Measurements from ENCODE around the gene ADORA1. TPM values are rescaled to one million over a fixed set of nuclear protein-coding genes. Genes with fewer than 3 reads are reported as not detected.

The ADORA1 gene
- total and polyA plus RNA-seq, 10 of the 15 experiments (the other 5 are each of a cell fraction or from before 2014, with no cell fraction given): not detected

GRCh38 chr1:203090421-203091198 is 36.9 kb upstream of the ADORA1 start (continued):
- TF ChIP-seq, protein P1, sequence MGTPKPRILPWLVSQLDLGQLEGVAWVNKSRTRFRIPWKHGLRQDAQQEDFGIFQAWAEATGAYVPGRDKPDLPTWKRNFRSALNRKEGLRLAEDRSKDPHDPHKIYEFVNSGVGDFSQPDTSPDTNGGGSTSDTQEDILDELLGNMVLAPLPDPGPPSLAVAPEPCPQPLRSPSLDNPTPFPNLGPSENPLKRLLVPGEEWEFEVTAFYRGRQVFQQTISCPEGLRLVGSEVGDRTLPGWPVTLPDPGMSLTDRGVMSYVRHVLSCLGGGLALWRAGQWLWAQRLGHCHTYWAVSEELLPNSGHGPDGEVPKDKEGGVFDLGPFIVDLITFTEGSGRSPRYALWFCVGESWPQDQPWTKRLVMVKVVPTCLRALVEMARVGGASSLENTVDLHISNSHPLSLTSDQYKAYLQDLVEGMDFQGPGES (IDR thresholded peaks at IDR 0.05): no peak
- no peak for TF ChIP-seq SUZ12 (IDR thresholded peaks at IDR 0.05; ENCODE audit: unreplicated experiment)
- TF ChIP-seq, protein P2, sequence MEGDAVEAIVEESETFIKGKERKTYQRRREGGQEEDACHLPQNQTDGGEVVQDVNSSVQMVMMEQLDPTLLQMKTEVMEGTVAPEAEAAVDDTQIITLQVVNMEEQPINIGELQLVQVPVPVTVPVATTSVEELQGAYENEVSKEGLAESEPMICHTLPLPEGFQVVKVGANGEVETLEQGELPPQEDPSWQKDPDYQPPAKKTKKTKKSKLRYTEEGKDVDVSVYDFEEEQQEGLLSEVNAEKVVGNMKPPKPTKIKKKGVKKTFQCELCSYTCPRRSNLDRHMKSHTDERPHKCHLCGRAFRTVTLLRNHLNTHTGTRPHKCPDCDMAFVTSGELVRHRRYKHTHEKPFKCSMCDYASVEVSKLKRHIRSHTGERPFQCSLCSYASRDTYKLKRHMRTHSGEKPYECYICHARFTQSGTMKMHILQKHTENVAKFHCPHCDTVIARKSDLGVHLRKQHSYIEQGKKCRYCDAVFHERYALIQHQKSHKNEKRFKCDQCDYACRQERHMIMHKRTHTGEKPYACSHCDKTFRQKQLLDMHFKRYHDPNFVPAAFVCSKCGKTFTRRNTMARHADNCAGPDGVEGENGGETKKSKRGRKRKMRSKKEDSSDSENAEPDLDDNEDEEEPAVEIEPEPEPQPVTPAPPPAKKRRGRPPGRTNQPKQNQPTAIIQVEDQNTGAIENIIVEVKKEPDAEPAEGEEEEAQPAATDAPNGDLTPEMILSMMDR (IDR thresholded peaks at IDR 0.05 in 2 of 3, conservative IDR thresholded peaks at IDR 0.05 in 1 of 3; ENCODE audit: control insufficient read depth in 2 of 3, extremely low read depth in 1 of 3, insufficient read depth in 1 of 3, low read depth in 3 of 3, low read length in 3 of 3): no peak

DNA sequence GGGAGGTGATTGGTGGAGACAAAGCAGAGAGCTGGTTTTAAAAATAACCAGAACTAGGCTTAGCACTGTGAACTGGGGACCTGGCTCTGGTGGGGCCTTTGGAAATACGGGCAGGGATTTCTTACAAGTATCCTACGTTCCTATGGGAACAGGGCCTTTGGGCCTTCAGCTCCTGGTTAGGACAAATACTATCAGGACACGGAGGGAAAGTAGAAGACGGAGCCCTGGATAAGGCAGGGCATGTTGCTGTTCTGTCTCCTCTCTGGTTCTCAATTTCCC is 36.4 kb upstream of the ADORA1 start:
- DNase-seq (ENCODE audit: low read depth, low spot score): no peak
- ChIA-PET CTCF (no interaction called here), POLR2A (interaction anchor here (0.7 kb wide), 2 partner anchors 146 to 148 kb away, joined by 4 to 5 read pairs; no protein-coding TSS in a partner anchor)

More for the DNA sequence above, 36.4 kb upstream of the ADORA1 start:
- 10% methylated on average over 4 of the region's 4 CpGs for WGBS (ENCODE audit: insufficient coverage, insufficient replicate concordance, low lambda C conversion rate, missing lambda C conversion rate)
- Histone ChIP-seq H3K79me2 (ENCODE audit: control insufficient read depth, insufficient read depth, low read length) (no peaks in the 10 kb centered on the region), H2AFZ (ENCODE audit: control insufficient read depth, low read depth, low read length) (no peak overlapping the region), H3K27me3 (replicated peaks in 1 of 2; ENCODE audit: control insufficient read depth in 2 of 2, insufficient read depth in 2 of 2, low read length in 1 of 2) (peaks cover 0 to 2% of the 10 kb centered on the region in 2 experiments; a peak in 2 of 4 replicates), H3K27ac (ENCODE audit: control insufficient read depth, insufficient read depth) (no peak overlapping the region), H3K36me3 (ENCODE audit: control insufficient read depth in 2 of 2, insufficient read depth in 2 of 2, low read length in 1 of 2) (no peaks in the 10 kb centered on the region), H3K9ac (ENCODE audit: control insufficient read depth, insufficient read depth, low read length) (no peak overlapping the region), H3K4me2 (ENCODE audit: control insufficient read depth, insufficient read depth) (no peak overlapping the region), H3K9me3 (replicated peaks; ENCODE audit: control insufficient read depth, insufficient read depth, low read length) (peaks cover 2% of the 10 kb centered on the region; the same call in 1 of the 3 replicates), H4K20me1 (ENCODE audit: control insufficient read depth, insufficient read depth) (no peaks in the 10 kb centered on the region), H3K4me3 (no peak overlapping the region), H3K4me1 (ENCODE audit: control insufficient read depth, insufficient read depth, low read length) (no peaks in the 10 kb centered on the region)
- in situ Hi-C loops (cut with MboI) (no loop called here), intact Hi-C loops (cut with micrococcal nuclease; ENCODE audit: unreplicated experiment) (no loop called here)
- TF ChIP-seq ZNF622 (IDR thresholded peaks at IDR 0.05) (no peak), BRCA1 (IDR thresholded peaks at IDR 0.05; ENCODE audit: low read depth, low read length) (no peak), POLR2AphosphoS2 (IDR thresholded peaks at IDR 0.05; ENCODE audit: low read depth, low read length) (no peak), BCL11A (IDR thresholded peaks at IDR 0.05; ENCODE audit: low read depth, low read length) (no peak), STAT1 (conservative IDR thresholded peaks at IDR 0.05) (no peak), MYB (IDR thresholded peaks at IDR 0.05; ENCODE audit: borderline replicate concordance, low read depth, low read length) (no peak), SMC3 (IDR thresholded peaks at IDR 0.05; ENCODE audit: borderline replicate concordance, low read length) (no peak), TCF12 (IDR thresholded peaks at IDR 0.05; ENCODE audit: low read depth, low read length) (no peak), MEF2A (IDR thresholded peaks at IDR 0.05; ENCODE audit: insufficient read depth, low read depth, low read length) (no peak), RCOR1 (conservative IDR thresholded peaks at IDR 0.05; ENCODE audit: low read depth, low read length) (no peak), ZBED1 (IDR thresholded peaks at IDR 0.05; ENCODE audit: borderline replicate concordance) (no peak), SIN3A (IDR thresholded peaks at IDR 0.05; ENCODE audit: low read depth, low read length) (no peak), EGR1 (IDR thresholded peaks at IDR 0.05; ENCODE audit: borderline replicate concordance in 1 of 2, low read depth in 2 of 2, low read length in 2 of 2) (no peak), SMARCA5 (IDR thresholded peaks at IDR 0.05) (no peak), IKZF1 (conservative IDR thresholded peaks at IDR 0.05) (no peak)
- TF ChIP-seq, protein P3, sequence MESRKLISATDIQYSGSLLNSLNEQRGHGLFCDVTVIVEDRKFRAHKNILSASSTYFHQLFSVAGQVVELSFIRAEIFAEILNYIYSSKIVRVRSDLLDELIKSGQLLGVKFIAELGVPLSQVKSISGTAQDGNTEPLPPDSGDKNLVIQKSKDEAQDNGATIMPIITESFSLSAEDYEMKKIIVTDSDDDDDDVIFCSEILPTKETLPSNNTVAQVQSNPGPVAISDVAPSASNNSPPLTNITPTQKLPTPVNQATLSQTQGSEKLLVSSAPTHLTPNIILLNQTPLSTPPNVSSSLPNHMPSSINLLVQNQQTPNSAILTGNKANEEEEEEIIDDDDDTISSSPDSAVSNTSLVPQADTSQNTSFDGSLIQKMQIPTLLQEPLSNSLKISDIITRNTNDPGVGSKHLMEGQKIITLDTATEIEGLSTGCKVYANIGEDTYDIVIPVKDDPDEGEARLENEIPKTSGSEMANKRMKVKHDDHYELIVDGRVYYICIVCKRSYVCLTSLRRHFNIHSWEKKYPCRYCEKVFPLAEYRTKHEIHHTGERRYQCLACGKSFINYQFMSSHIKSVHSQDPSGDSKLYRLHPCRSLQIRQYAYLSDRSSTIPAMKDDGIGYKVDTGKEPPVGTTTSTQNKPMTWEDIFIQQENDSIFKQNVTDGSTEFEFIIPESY (IDR thresholded peaks at IDR 0.05): no peak
- RAD21 ChIA-PET (ENCODE audit: unreplicated experiment): no interaction called here
- ATAC-seq (no peak), FAIRE-seq (no peak)
- SMC1A ChIA-PET (ENCODE audit: uncharacterized antibody, unreplicated experiment): no interaction called here
- no TSS peak for BruUV-seq (replicated peaks)

Measured in GM12878 (cell line).